ENCODE results near the gene TUBA1A.
"Not testable (repeated sequence)": the region's sequence is repeated elsewhere in the genome, so short reads cannot be mapped to it uniquely, and the experiment has no call there.

Gene TUBA1A

GRCh38 chr12:49160399-49160798 lies 28.5 kb downstream of the TUBA1A start:
- WGBS, 2 experiments, result 68 to 76% methylated on average over 2 of the region's 2 CpGs
- Histone ChIP-seq H3K27me3 (ENCODE audit: control insufficient read depth, insufficient read depth, low read length, poor library complexity, severe bottlenecking) (no peaks in the 10 kb centered on the region), H3K4me3 (ENCODE audit: insufficient read depth, low read depth, low read length) (no peak overlapping the region), H3K9me3 (ENCODE audit: control insufficient read depth, low read length) (no peaks in the 10 kb centered on the region), H3K27ac (ENCODE audit: insufficient read depth, low read depth, low read length, poor library complexity, severe bottlenecking) (no peak overlapping the region), H3K36me3 (ENCODE audit: control insufficient read depth, insufficient read depth, low read length) (no peaks in the 10 kb centered on the region), H3K4me1 (ENCODE audit: control insufficient read depth, insufficient read depth, low read length) (no peaks in the 10 kb centered on the region)

GRCh38 chr12:49154221-49154620 lies 34.7 kb downstream of the TUBA1A start:
- no peaks in the 10 kb centered on the region for H3K9me3 ChIP-seq (ENCODE audit: control insufficient read depth, low read length)
- no peak overlapping the region for H3K27ac ChIP-seq (ENCODE audit: insufficient read depth, low read depth, low read length, poor library complexity, severe bottlenecking)
- H3K4me1 ChIP-seq (ENCODE audit: control insufficient read depth, insufficient read depth, low read length), result no peaks in the 10 kb centered on the region
- WGBS, 2 experiments, result 89 to 90% methylated on average over 3 of the region's 3 CpGs
- no peak overlapping the region for H3K4me3 ChIP-seq (ENCODE audit: insufficient read depth, low read depth, low read length)
- no peaks in the 10 kb centered on the region for H3K27me3 ChIP-seq (ENCODE audit: control insufficient read depth, insufficient read depth, low read length, poor library complexity, severe bottlenecking)
- no peaks in the 10 kb centered on the region for H3K36me3 ChIP-seq (ENCODE audit: control insufficient read depth, insufficient read depth, low read length)

GRCh38 chr12:49147384-49147783 lies 41.5 kb downstream of the TUBA1A start:
- Histone ChIP-seq H3K27me3 (ENCODE audit: control insufficient read depth, insufficient read depth, low read length, poor library complexity, severe bottlenecking) (no peaks in the 10 kb centered on the region), H3K9me3 (ENCODE audit: control insufficient read depth, low read length) (no peaks in the 10 kb centered on the region)
- WGBS, 2 experiments, result 95 to 100% methylated on average over 2 of the region's 2 CpGs

GRCh38 chr12:49146406-49146805 lies 42.5 kb downstream of the TUBA1A start:
- H3K27me3 ChIP-seq (ENCODE audit: control insufficient read depth, insufficient read depth, low read length, poor library complexity, severe bottlenecking), result no peaks in the 10 kb centered on the region
- H3K4me3 ChIP-seq (ENCODE audit: insufficient read depth, low read depth, low read length), result no peak overlapping the region
- H3K27ac ChIP-seq (ENCODE audit: insufficient read depth, low read depth, low read length, poor library complexity, severe bottlenecking), result no peak overlapping the region
- WGBS, 2 experiments, result 90 to 97% methylated on average over 1 of the region's 1 CpG
- H3K9me3 ChIP-seq (ENCODE audit: control insufficient read depth, low read length), result no peaks in the 10 kb centered on the region
- H3K4me1 ChIP-seq (ENCODE audit: control insufficient read depth, insufficient read depth, low read length), result no peaks in the 10 kb centered on the region
- H3K36me3 ChIP-seq (ENCODE audit: control insufficient read depth, insufficient read depth, low read length), result no peaks in the 10 kb centered on the region

More at GRCh38 chr12:49147384-49147783, 41.5 kb downstream of the TUBA1A start:
- H3K4me1 ChIP-seq (ENCODE audit: control insufficient read depth, insufficient read depth, low read length), result no peaks in the 10 kb centered on the region
- no peaks in the 10 kb centered on the region for H3K36me3 ChIP-seq (ENCODE audit: control insufficient read depth, insufficient read depth, low read length)
- H3K27ac ChIP-seq (ENCODE audit: insufficient read depth, low read depth, low read length, poor library complexity, severe bottlenecking), result no peak overlapping the region
- H3K4me3 ChIP-seq (ENCODE audit: insufficient read depth, low read depth, low read length), result no peak overlapping the region

GRCh38 chr12:49144384-49144783 lies 44.5 kb downstream of the TUBA1A start:
- Histone ChIP-seq H3K27ac (ENCODE audit: insufficient read depth, low read depth, low read length, poor library complexity, severe bottlenecking) (no peak overlapping the region), H3K4me1 (ENCODE audit: control insufficient read depth, insufficient read depth, low read length) (no peaks in the 10 kb centered on the region), H3K27me3 (ENCODE audit: control insufficient read depth, insufficient read depth, low read length, poor library complexity, severe bottlenecking) (no peaks in the 10 kb centered on the region), H3K36me3 (ENCODE audit: control insufficient read depth, insufficient read depth, low read length) (no peaks in the 10 kb centered on the region), H3K9me3 (ENCODE audit: control insufficient read depth, low read length) (no peaks in the 10 kb centered on the region), H3K4me3 (ENCODE audit: insufficient read depth, low read depth, low read length) (no peak overlapping the region)
- WGBS, 2 experiments, result 92 to 94% methylated on average over 2 of the region's 2 CpGs

- Histone ChIP-seq H3K36me3 (ENCODE audit: control insufficient read depth, insufficient read depth, low read length) (no peaks in the 10 kb centered on the region), H3K4me1 (ENCODE audit: control insufficient read depth, insufficient read depth, low read length) (no peaks in the 10 kb centered on the region), H3K27ac (ENCODE audit: insufficient read depth, low read depth, low read length, poor library complexity, severe bottlenecking) (no peak overlapping the region), H3K9me3 (ENCODE audit: control insufficient read depth, low read length) (no peaks in the 10 kb centered on the region), H3K27me3 (ENCODE audit: control insufficient read depth, insufficient read depth, low read length, poor library complexity, severe bottlenecking) (no peaks in the 10 kb centered on the region), H3K4me3 (ENCODE audit: insufficient read depth, low read depth, low read length) (no peak overlapping the region)
- 97 to 100% methylated on average over 1 of the region's 2 CpGs for WGBS, 2 experiments
Measured at GRCh38 chr12:49138999-49139398, 49.9 kb downstream of the TUBA1A start.

GRCh38 chr12:49138587-49138986 lies 50.3 kb downstream of the TUBA1A start:
- H3K4me1 ChIP-seq (ENCODE audit: control insufficient read depth, insufficient read depth, low read length), result no peaks in the 10 kb centered on the region
- no peaks in the 10 kb centered on the region for H3K9me3 ChIP-seq (ENCODE audit: control insufficient read depth, low read length)
- H3K27me3 ChIP-seq (ENCODE audit: control insufficient read depth, insufficient read depth, low read length, poor library complexity, severe bottlenecking), result no peaks in the 10 kb centered on the region
- no peaks in the 10 kb centered on the region for H3K36me3 ChIP-seq (ENCODE audit: control insufficient read depth, insufficient read depth, low read length)
- H3K27ac ChIP-seq (ENCODE audit: insufficient read depth, low read depth, low read length, poor library complexity, severe bottlenecking), result no peak overlapping the region
- 70 to 82% methylated on average over 2 of the region's 2 CpGs for whole genome bisulfite sequencing, 2 experiments
- no peak overlapping the region for H3K4me3 ChIP-seq (ENCODE audit: insufficient read depth, low read depth, low read length)

- Histone ChIP-seq H3K27me3 (ENCODE audit: control insufficient read depth, insufficient read depth, low read length, poor library complexity, severe bottlenecking) (no peaks in the 10 kb centered on the region), H3K36me3 (ENCODE audit: control insufficient read depth, insufficient read depth, low read length) (no peaks in the 10 kb centered on the region), H3K4me3 (ENCODE audit: insufficient read depth, low read depth, low read length) (no peak overlapping the region), H3K4me1 (ENCODE audit: control insufficient read depth, insufficient read depth, low read length) (no peaks in the 10 kb centered on the region), H3K27ac (ENCODE audit: insufficient read depth, low read depth, low read length, poor library complexity, severe bottlenecking) (no peak overlapping the region), H3K9me3 (ENCODE audit: control insufficient read depth, low read length) (no peaks in the 10 kb centered on the region)
- 88 to 95% methylated on average over 1 of the region's 1 CpG for WGBS, 2 experiments
Measured at GRCh38 chr12:49137476-49137875, 51.4 kb downstream of the TUBA1A start.

- 82 to 89% methylated on average over 3 of the region's 3 CpGs for WGBS, 2 experiments
- not testable (repeated sequence) for H3K27ac ChIP-seq (ENCODE audit: insufficient read depth, low read depth, low read length, poor library complexity, severe bottlenecking); H3K9me3 ChIP-seq (ENCODE audit: control insufficient read depth, low read length); H3K36me3 ChIP-seq (ENCODE audit: control insufficient read depth, insufficient read depth, low read length); H3K4me1 ChIP-seq (ENCODE audit: control insufficient read depth, insufficient read depth, low read length); H3K27me3 ChIP-seq (ENCODE audit: control insufficient read depth, insufficient read depth, low read length, poor library complexity, severe bottlenecking); H3K4me3 ChIP-seq (ENCODE audit: insufficient read depth, low read depth, low read length)
Measured at GRCh38 chr12:49136997-49137396, 51.9 kb downstream of the TUBA1A start.
